GM12878 (cell line): ENCODE measurements around the gene PKP4. TPM values are rescaled to one million over a fixed set of nuclear protein-coding genes. Genes with fewer than 3 reads are reported as not detected.

Source experiments
- ASH2L ChIP-seq: fragments of 300-600, 200-600 bp; sonication (generic); IDR thresholded peaks from 2 replicates; pipeline ENCODE4 v1.6.1; 2017; ENCODE audit warnings: low read depth, mild to moderate bottlenecking, borderline replicate concordance
- BCL11A ChIP-seq: IDR thresholded peaks from 2 replicates; pipeline ENCODE4 v1.6.1; 2011; ENCODE audit warnings: low read depth, low read length
- BRCA1 ChIP-seq: IDR thresholded peaks from 2 replicates; pipeline ENCODE4 v1.6.1; 2011; ENCODE audit warnings: low read depth, low read length, improper control_type of control experiment
- CBFB ChIP-seq: IDR thresholded peaks from 2 replicates; pipeline ENCODE4 v1.6.1; 2016; ENCODE audit warnings: antibody characterized with exemption, low read depth
- CREM ChIP-seq: IDR thresholded peaks from 2 replicates; pipeline ENCODE4 v1.6.1; 2014; ENCODE audit warnings: antibody characterized with exemption, low read depth
- DPF2 ChIP-seq: fragments of 450-650 bp; IDR thresholded peaks from 2 replicates; pipeline ENCODE4 v1.6.1; 2017; ENCODE audit warnings: mild to moderate bottlenecking
- IKZF1 ChIP-seq: fragments of 450-650 bp; conservative IDR thresholded peaks from 2 replicates; pipeline ENCODE4 v1.6.1; 2017; ENCODE audit warnings: antibody characterized with exemption, mild to moderate bottlenecking
- IKZF2 ChIP-seq, 2 experiments: fragments of 450-650 bp; IDR thresholded peaks; 2 replicates each; pipeline ENCODE4 v1.6.1; 2017; ENCODE audit warnings: mild to moderate bottlenecking in 2 of 2, moderate library complexity in 2 of 2
- KDM1A ChIP-seq: fragments of 200-600 bp; sonication (generic); IDR thresholded peaks from 2 replicates; pipeline ENCODE4 v1.6.1; 2016; ENCODE audit warnings: borderline replicate concordance
- MAX ChIP-seq: IDR thresholded peaks from 2 replicates; pipeline ENCODE4 v1.6.1; 2012; ENCODE audit warnings: low read depth, low read length, improper control_type of control experiment
- MYB ChIP-seq: fragments of 150-350 bp; IDR thresholded peaks from 2 replicates; pipeline ENCODE4 v1.6.1; 2014; ENCODE audit warnings: mild to moderate bottlenecking, low read depth, low read length, borderline replicate concordance
- RUNX3 ChIP-seq: IDR thresholded peaks from 2 replicates; pipeline ENCODE4 v1.6.1; 2012; ENCODE audit warnings: low read length, inconsistent platforms
- SP1 ChIP-seq: IDR thresholded peaks from one replicate; pipeline ENCODE4 v1.6.1; 2011; ENCODE audit warnings: low read depth, low read length
- SREBF2 ChIP-seq: IDR thresholded peaks from 2 replicates; pipeline ENCODE4 v1.6.1; 2012; ENCODE audit warnings: mild to moderate bottlenecking, low read length
- SRF ChIP-seq, 2 experiments: IDR thresholded peaks; 2 replicates each; pipeline ENCODE4 v1.6.1; 2011; ENCODE audit warnings: low read depth in 2 of 2, low read length in 2 of 2, mild to moderate bottlenecking in 1 of 2, moderate library complexity in 1 of 2
- TARDBP ChIP-seq: IDR thresholded peaks from 2 replicates; pipeline ENCODE4 v1.6.1; 2016; ENCODE audit warnings: borderline replicate concordance
- TCF3 ChIP-seq: IDR thresholded peaks from 2 replicates; pipeline ENCODE4 v1.6.1; 2012; ENCODE audit warnings: low read depth, mild to moderate bottlenecking, low read length, borderline replicate concordance; ENCODE audit not compliant: insufficient read depth
- ZBTB33 ChIP-seq: fragments of 450-650 bp; IDR thresholded peaks from 2 replicates; pipeline ENCODE4 v1.6.1; 2017; ENCODE audit warnings: mild to moderate bottlenecking
- ZBTB40 ChIP-seq: fragments of 450-650 bp; IDR thresholded peaks from 2 replicates; pipeline ENCODE4 v1.6.1; 2016; ENCODE audit warnings: mild to moderate bottlenecking, moderate library complexity, borderline replicate concordance
- polyA plus RNA-seq, 11 experiments: library from polyadenylated mRNA; depleted of rRNA in 4 of 11; unstranded in 6 of 11; stranded (reverse) in 5 of 11; fragments of >200 nt; fragmentation: Nextera tagmentation in 4 of 11; fragmentation: Illumina TruSeq in 1 of 11; extraction: Ambion mirVana in 4 of 11; extraction: Trizol in 1 of 11; gene quantifications; 1 replicate in 1 of 11; 2 replicates in 10 of 11; pipeline versions ENCODE4 v1.2.1 to v1.2.3, GENCODE V29; 2011 to 2016; ENCODE audit warnings: inconsistent platforms in 2 of 11, missing spikeins in 2 of 11, low read depth in 1 of 11
- total RNA-seq, 4 experiments: library from RNA; depleted of rRNA in 3 of 4; stranded (reverse); fragments of >200 nt in 3 of 4; fragmentation: Illumina TruSeq in 1 of 4; extraction: Trizol in 1 of 4; gene quantifications; 2 replicates each; pipeline versions ENCODE4 v1.2.1 to v1.2.3, GENCODE V29; 2013 to 2021
- TF ChIP-seq, protein P1 (sequence below): IDR thresholded peaks from 2 replicates; pipeline ENCODE4 v1.6.1; 2012; ENCODE audit warnings: mild to moderate bottlenecking, low read depth, low read length
- TF ChIP-seq, protein P2 (sequence below), 3 experiments: IDR thresholded peaks in 2 of 3; conservative IDR thresholded peaks in 1 of 3; 2 replicates each; pipeline ENCODE4 v1.5.1; 2011; ENCODE audit warnings: low read depth in 3 of 3, low read length in 3 of 3, mild to moderate bottlenecking in 3 of 3, control low read depth in 2 of 3, moderate library complexity in 2 of 3, inconsistent platforms in 1 of 3, mixed read lengths in 1 of 3; ENCODE audit not compliant: control insufficient read depth in 2 of 3, insufficient read depth in 1 of 3; ENCODE audit errors: extremely low read depth in 1 of 3

PKP4 gene
- total and polyA plus RNA-seq, 10 of the 15 experiments (the other 5 are each of a cell fraction or from before 2014, with no cell fraction given): 4.8 to 35.8 (median 17.7) TPM

GRCh38 chr2:158507141-158507540, 50.4 kb downstream of the PKP4 start (continued):
- no peak for TF ChIP-seq TARDBP
- no peak for TF ChIP-seq CBFB
- TF ChIP-seq MAX: no peak
- TF ChIP-seq ASH2L: no peak
- no peak for TF ChIP-seq BCL11A
- peak; percentile 37; the same call in 1 of the 2 replicates for TF ChIP-seq TCF3
- TF ChIP-seq ZBTB33: no peak
- TF ChIP-seq, protein P1, sequence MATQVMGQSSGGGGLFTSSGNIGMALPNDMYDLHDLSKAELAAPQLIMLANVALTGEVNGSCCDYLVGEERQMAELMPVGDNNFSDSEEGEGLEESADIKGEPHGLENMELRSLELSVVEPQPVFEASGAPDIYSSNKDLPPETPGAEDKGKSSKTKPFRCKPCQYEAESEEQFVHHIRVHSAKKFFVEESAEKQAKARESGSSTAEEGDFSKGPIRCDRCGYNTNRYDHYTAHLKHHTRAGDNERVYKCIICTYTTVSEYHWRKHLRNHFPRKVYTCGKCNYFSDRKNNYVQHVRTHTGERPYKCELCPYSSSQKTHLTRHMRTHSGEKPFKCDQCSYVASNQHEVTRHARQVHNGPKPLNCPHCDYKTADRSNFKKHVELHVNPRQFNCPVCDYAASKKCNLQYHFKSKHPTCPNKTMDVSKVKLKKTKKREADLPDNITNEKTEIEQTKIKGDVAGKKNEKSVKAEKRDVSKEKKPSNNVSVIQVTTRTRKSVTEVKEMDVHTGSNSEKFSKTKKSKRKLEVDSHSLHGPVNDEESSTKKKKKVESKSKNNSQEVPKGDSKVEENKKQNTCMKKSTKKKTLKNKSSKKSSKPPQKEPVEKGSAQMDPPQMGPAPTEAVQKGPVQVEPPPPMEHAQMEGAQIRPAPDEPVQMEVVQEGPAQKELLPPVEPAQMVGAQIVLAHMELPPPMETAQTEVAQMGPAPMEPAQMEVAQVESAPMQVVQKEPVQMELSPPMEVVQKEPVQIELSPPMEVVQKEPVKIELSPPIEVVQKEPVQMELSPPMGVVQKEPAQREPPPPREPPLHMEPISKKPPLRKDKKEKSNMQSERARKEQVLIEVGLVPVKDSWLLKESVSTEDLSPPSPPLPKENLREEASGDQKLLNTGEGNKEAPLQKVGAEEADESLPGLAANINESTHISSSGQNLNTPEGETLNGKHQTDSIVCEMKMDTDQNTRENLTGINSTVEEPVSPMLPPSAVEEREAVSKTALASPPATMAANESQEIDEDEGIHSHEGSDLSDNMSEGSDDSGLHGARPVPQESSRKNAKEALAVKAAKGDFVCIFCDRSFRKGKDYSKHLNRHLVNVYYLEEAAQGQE: no peak
- TF ChIP-seq DPF2: no peak
- peak; percentile 33; the same call in 1 of the 2 replicates for TF ChIP-seq RUNX3
- 0 out of 2 replicates have a peak, but pooled peaks have one; percentile 30 for TF ChIP-seq CREM
- TF ChIP-seq, protein P2, sequence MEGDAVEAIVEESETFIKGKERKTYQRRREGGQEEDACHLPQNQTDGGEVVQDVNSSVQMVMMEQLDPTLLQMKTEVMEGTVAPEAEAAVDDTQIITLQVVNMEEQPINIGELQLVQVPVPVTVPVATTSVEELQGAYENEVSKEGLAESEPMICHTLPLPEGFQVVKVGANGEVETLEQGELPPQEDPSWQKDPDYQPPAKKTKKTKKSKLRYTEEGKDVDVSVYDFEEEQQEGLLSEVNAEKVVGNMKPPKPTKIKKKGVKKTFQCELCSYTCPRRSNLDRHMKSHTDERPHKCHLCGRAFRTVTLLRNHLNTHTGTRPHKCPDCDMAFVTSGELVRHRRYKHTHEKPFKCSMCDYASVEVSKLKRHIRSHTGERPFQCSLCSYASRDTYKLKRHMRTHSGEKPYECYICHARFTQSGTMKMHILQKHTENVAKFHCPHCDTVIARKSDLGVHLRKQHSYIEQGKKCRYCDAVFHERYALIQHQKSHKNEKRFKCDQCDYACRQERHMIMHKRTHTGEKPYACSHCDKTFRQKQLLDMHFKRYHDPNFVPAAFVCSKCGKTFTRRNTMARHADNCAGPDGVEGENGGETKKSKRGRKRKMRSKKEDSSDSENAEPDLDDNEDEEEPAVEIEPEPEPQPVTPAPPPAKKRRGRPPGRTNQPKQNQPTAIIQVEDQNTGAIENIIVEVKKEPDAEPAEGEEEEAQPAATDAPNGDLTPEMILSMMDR (IDR thresholded peaks at IDR 0.05 in 2 of 3, conservative IDR thresholded peaks at IDR 0.05 in 1 of 3; ENCODE audit: control insufficient read depth in 2 of 3, extremely low read depth in 1 of 3, insufficient read depth in 1 of 3, low read depth in 3 of 3, low read length in 3 of 3): no peak
- no peak for TF ChIP-seq MYB
- no peak for TF ChIP-seq KDM1A
- no peak for TF ChIP-seq ZBTB40
- no peak for TF ChIP-seq SREBF2
- TF ChIP-seq BRCA1: no peak
- no peak for TF ChIP-seq SP1
- no peak for TF ChIP-seq IKZF2 (IDR thresholded peaks at IDR 0.05)
- TF ChIP-seq SRF (IDR thresholded peaks at IDR 0.05; ENCODE audit: low read depth in 2 of 2, low read length in 2 of 2): no peak
- TF ChIP-seq IKZF1: no peak
